Endothelial cell of umbilical vein (primary cell): ENCODE measurements around the gene FAM163A. TPM values are rescaled to one million over a fixed set of nuclear protein-coding genes. Genes with fewer than 3 reads are reported as not detected.

Experiments
- BruUV-seq: library from RNA; stranded (reverse); fragments of 400-500 nt; replicated peaks from 2 replicates; lab custom pipeline; 2021; lab: Mats Ljungman, UMichigan
- CTCF ChIA-PET: fragments of 300-600, 350-600 bp; sonication (Branson Sonifier 250); formaldehyde crosslinking; loops from one replicate; lab custom pipeline; 2021; ENCODE audit warnings: antibody characterized with exemption, inconsistent platforms; lab: Charles Lee
- POLR2A ChIA-PET: fragments of 300-600, 350-600 bp; sonication (Branson Sonifier 250); formaldehyde crosslinking; loops from one replicate; lab custom pipeline; 2021; ENCODE audit warnings: antibody characterized with exemption, inconsistent platforms; lab: Charles Lee
- DNase-seq: peaks from one replicate; pipeline ENCODE4 v3.0.0-alpha.2; 2011; ENCODE audit warnings: low read depth, low spot score
- FAIRE-seq: peaks from 2 replicates; lab custom pipeline; 2011; peaks lifted over from hg19 to GRCh38; lab: Jason Lieb, UNC
- H2AFZ ChIP-seq: 2 replicates; pipeline ENCODE4 v1.6.0; 2012; ENCODE audit warnings: low read depth, low read length, control low read depth, inconsistent platforms
- H3K27ac ChIP-seq: 2 replicates; pipeline ENCODE4 v1.5.1; 2011; ENCODE audit warnings: low read depth, mild to moderate bottlenecking, control low read depth, low read length, moderate library complexity; ENCODE audit not compliant: insufficient read depth
- H3K27me3 ChIP-seq, 2 experiments: 2 replicates each; pipeline versions ENCODE4 v1.6.0 to v1.6.1; 2011; ENCODE audit warnings: low read length in 2 of 2, mixed read lengths in 1 of 2; ENCODE audit not compliant: control insufficient read depth in 2 of 2, insufficient read depth in 2 of 2
- H3K36me3 ChIP-seq, 2 experiments: 2 replicates in 1 of 2; 3 replicates in 1 of 2; pipeline ENCODE4 v1.5.1; 2011; ENCODE audit warnings: low read length in 2 of 2, mild to moderate bottlenecking in 1 of 2, moderate library complexity in 1 of 2; ENCODE audit not compliant: control insufficient read depth in 2 of 2, insufficient read depth in 2 of 2; ENCODE audit errors: extremely low read depth in 1 of 2
- H3K4me1 ChIP-seq: 3 replicates; pipeline ENCODE4 v1.5.1; 2011; ENCODE audit warnings: mild to moderate bottlenecking, low read length; ENCODE audit not compliant: control insufficient read depth, insufficient read depth; ENCODE audit errors: extremely low read depth
- H3K4me2 ChIP-seq: 2 replicates; pipeline ENCODE4 v1.6.1; 2011; ENCODE audit warnings: low read length, control low read depth, mixed read lengths; ENCODE audit not compliant: insufficient read depth
- H3K4me3 ChIP-seq, 3 experiments: fragments of 200-600 bp in 1 of 3; sonication (generic), shearing (Covaris generic) in 1 of 3; replicated peaks in 1 of 3; 2 replicates each; pipeline ENCODE4 v1.5.1; 2011 to 2016; ENCODE audit warnings: control low read depth in 3 of 3, low read length in 3 of 3, mild to moderate bottlenecking in 2 of 3, inconsistent platforms in 1 of 3, low read depth in 1 of 3, moderate library complexity in 1 of 3; ENCODE audit not compliant: insufficient read depth in 1 of 3
- H3K79me2 ChIP-seq: 2 replicates; pipeline ENCODE4 v1.6.0; 2012; ENCODE audit warnings: low read length, inconsistent platforms; ENCODE audit not compliant: control insufficient read depth, insufficient read depth
- H3K9ac ChIP-seq: replicated peaks from 2 replicates; pipeline ENCODE3; 2011; ENCODE audit warnings: low read length, control low read depth; ENCODE audit not compliant: insufficient read depth; ENCODE audit errors: extremely low read depth
- H3K9me1 ChIP-seq: replicated peaks from 3 replicates; pipeline ENCODE4 v1.6.0; 2011; ENCODE audit warnings: mild to moderate bottlenecking, low read length; ENCODE audit not compliant: control insufficient read depth, insufficient read depth; ENCODE audit errors: extremely low read depth
- H3K9me3 ChIP-seq: replicated peaks from 2 replicates; pipeline ENCODE4 v1.5.1; 2012; ENCODE audit warnings: low read length, inconsistent platforms; ENCODE audit not compliant: control insufficient read depth, insufficient read depth
- H4K20me1 ChIP-seq: replicated peaks from 2 replicates; pipeline ENCODE3; 2011; ENCODE audit warnings: mild to moderate bottlenecking, low read length; ENCODE audit not compliant: control insufficient read depth, insufficient read depth; ENCODE audit errors: extremely low read depth
- EZH2 ChIP-seq: IDR thresholded peaks from 2 replicates; pipeline ENCODE4 v1.6.1; 2012; ENCODE audit warnings: borderline replicate concordance, low read depth, mild to moderate bottlenecking, moderate library complexity, low read length, inconsistent platforms; ENCODE audit not compliant: severe bottlenecking
- FOS ChIP-seq: IDR thresholded peaks from 2 replicates; pipeline ENCODE4 v1.6.1; 2011; ENCODE audit warnings: mild to moderate bottlenecking, low read length, moderate library complexity, borderline replicate concordance; ENCODE audit not compliant: insufficient read depth
- GATA2 ChIP-seq: IDR thresholded peaks from 2 replicates; pipeline ENCODE4 v1.7.0; 2011; ENCODE audit warnings: low read depth, mild to moderate bottlenecking, moderate library complexity, mixed read lengths, low read length; ENCODE audit not compliant: insufficient read length, insufficient read depth
- JUN ChIP-seq: IDR thresholded peaks from 2 replicates; pipeline ENCODE4 v1.6.1; 2011; ENCODE audit warnings: borderline replicate concordance, low read depth; ENCODE audit not compliant: insufficient read length, insufficient read depth
- MYC ChIP-seq: IDR thresholded peaks from one replicate; pipeline ENCODE4 v1.6.1; 2011; ENCODE audit warnings: mild to moderate bottlenecking, low read depth, low read length
- POLR2A ChIP-seq: IDR thresholded peaks from 2 replicates; pipeline ENCODE4 v1.6.1; 2012; ENCODE audit warnings: low read depth, mild to moderate bottlenecking, control low read depth, low read length
- POLR2AphosphoS5 ChIP-seq: IDR thresholded peaks from 2 replicates; pipeline ENCODE4 v1.6.1; 2012; ENCODE audit warnings: low read depth, mild to moderate bottlenecking, control low read depth, low read length, moderate library complexity; ENCODE audit not compliant: insufficient read depth
- dilution Hi-C: fragments of 300-500 bp; cut with MboI; formaldehyde crosslinking; loops from one replicate; pipeline ENCODE4 v1.15.0; 2019; ENCODE audit warnings: low sequenced_read_pairs; ENCODE audit not compliant: extremely low pct_ligation_motif_present
- intact Hi-C: fragments of 100-400 bp; cut with micrococcal nuclease; formaldehyde crosslinking; loops from one replicate; pipeline ENCODE4 v1.10.0; 2022
- polyA plus RNA-seq, 4 experiments: library from polyadenylated mRNA; depleted of rRNA in 3 of 4; stranded (reverse) in 3 of 4; unstranded in 1 of 4; fragments of >200 nt; gene quantifications; 2 replicates each; pipeline versions ENCODE4 v1.2.1 to v1.2.3, GENCODE V29; 2011 to 2012; ENCODE audit warnings: missing spikeins in 1 of 4
- total RNA-seq: library from RNA; stranded (reverse); gene quantifications from 2 replicates; pipeline ENCODE4 v1.2.3, GENCODE V29; 2021
- TF ChIP-seq, protein P1 (sequence below): IDR thresholded peaks from 2 replicates; pipeline ENCODE4 v1.6.1; 2011; ENCODE audit not compliant: insufficient read depth, insufficient read length
- TF ChIP-seq, protein P2 (sequence below), 2 donors: IDR thresholded peaks; 1 replicate in 1 of 2; 2 replicates in 1 of 2; pipeline ENCODE4 v1.5.1; 2011; ENCODE audit warnings: low read length in 2 of 2, mild to moderate bottlenecking in 2 of 2, moderate library complexity in 2 of 2, control low read depth in 1 of 2, inconsistent platforms in 1 of 2, low read depth in 1 of 2; ENCODE audit not compliant: insufficient read depth in 1 of 2; ENCODE audit errors: extremely low read depth in 1 of 2

FAM163A gene
- total and polyA plus RNA-seq, 2 donors (not counting 3 experiments of a cell fraction or from before 2014, with no cell fraction given): not detected

GRCh38 chr1:179848233-179848632, 105.1 kb downstream of the FAM163A start:
- no peaks in the 10 kb centered on the region for H3K27me3 ChIP-seq
- no peaks in the 10 kb centered on the region for H4K20me1 ChIP-seq
- H3K4me1 ChIP-seq: no peaks in the 10 kb centered on the region
- no peak overlapping the region for H2AFZ ChIP-seq
- no peak overlapping the region for H3K4me3 ChIP-seq
- peaks cover 13 to 18% of the 10 kb centered on the region in 2 experiments for H3K36me3 ChIP-seq
- ChIA-PET POLR2A (no interaction called here), CTCF (no interaction called here)
- dilution Hi-C loops (no loop called here), intact Hi-C loops (no loop called here)
- H3K4me2 ChIP-seq: no peak overlapping the region
- FAIRE-seq (no peak), DNase-seq (no peak)
- no peak overlapping the region for H3K9ac ChIP-seq
- no TSS peak for BruUV-seq
- H3K79me2 ChIP-seq: no peaks in the 10 kb centered on the region
- H3K9me3 ChIP-seq: no peaks in the 10 kb centered on the region
- TF ChIP-seq POLR2AphosphoS5 (no peak), POLR2A (no peak), JUN (no peak), FOS (no peak)
- TF ChIP-seq, protein P1, sequence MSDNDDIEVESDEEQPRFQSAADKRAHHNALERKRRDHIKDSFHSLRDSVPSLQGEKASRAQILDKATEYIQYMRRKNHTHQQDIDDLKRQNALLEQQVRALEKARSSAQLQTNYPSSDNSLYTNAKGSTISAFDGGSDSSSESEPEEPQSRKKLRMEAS: no peak
- H3K27ac ChIP-seq: no peak overlapping the region
- H3K9me1 ChIP-seq: no peaks in the 10 kb centered on the region

- H3K36me3 ChIP-seq: peaks cover 6 to 13% of the 10 kb centered on the region in 2 experiments
- H2AFZ ChIP-seq: no peak overlapping the region
- CTCF ChIA-PET: interaction anchor here (0.6 to 1.3 kb wide), 4 partner anchors 15 to 147 kb away, joined by 3 to 5 read pairs (median 3); no protein-coding TSS in a partner anchor
- BruUV-seq: no TSS peak
- no peaks in the 10 kb centered on the region for H3K4me1 ChIP-seq
- no peak for FAIRE-seq
- dilution Hi-C loops: no loop called here
- H4K20me1 ChIP-seq: no peaks in the 10 kb centered on the region
- DNase-seq: no peak
- no peaks in the 10 kb centered on the region for H3K79me2 ChIP-seq
- no peaks in the 10 kb centered on the region for H3K9me1 ChIP-seq
- no peak overlapping the region for H3K27ac ChIP-seq
- H3K9me3 ChIP-seq: no peaks in the 10 kb centered on the region
- no peak for TF ChIP-seq POLR2A
- no peak for TF ChIP-seq EZH2
- TF ChIP-seq JUN: no peak
- no peak for TF ChIP-seq MYC
- TF ChIP-seq, protein P1: no peak
- no peak for TF ChIP-seq FOS
- TF ChIP-seq, protein P2, sequence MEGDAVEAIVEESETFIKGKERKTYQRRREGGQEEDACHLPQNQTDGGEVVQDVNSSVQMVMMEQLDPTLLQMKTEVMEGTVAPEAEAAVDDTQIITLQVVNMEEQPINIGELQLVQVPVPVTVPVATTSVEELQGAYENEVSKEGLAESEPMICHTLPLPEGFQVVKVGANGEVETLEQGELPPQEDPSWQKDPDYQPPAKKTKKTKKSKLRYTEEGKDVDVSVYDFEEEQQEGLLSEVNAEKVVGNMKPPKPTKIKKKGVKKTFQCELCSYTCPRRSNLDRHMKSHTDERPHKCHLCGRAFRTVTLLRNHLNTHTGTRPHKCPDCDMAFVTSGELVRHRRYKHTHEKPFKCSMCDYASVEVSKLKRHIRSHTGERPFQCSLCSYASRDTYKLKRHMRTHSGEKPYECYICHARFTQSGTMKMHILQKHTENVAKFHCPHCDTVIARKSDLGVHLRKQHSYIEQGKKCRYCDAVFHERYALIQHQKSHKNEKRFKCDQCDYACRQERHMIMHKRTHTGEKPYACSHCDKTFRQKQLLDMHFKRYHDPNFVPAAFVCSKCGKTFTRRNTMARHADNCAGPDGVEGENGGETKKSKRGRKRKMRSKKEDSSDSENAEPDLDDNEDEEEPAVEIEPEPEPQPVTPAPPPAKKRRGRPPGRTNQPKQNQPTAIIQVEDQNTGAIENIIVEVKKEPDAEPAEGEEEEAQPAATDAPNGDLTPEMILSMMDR (IDR thresholded peaks at IDR 0.05; ENCODE audit: extremely low read depth in 1 of 2, insufficient read depth in 1 of 2, low read depth in 1 of 2, low read length in 2 of 2): no peak
- no peak for TF ChIP-seq GATA2
- TF ChIP-seq POLR2AphosphoS5: no peak
- intact Hi-C loops: no loop called here
- POLR2A ChIA-PET: no interaction called here
- H3K27me3 ChIP-seq: no peaks in the 10 kb centered on the region
- H3K4me3 ChIP-seq: no peak overlapping the region
- H3K9ac ChIP-seq: no peak overlapping the region
- H3K4me2 ChIP-seq: no peak overlapping the region
Measured at GRCh38 chr1:179853102-179853501, 110.0 kb downstream of the FAM163A start.
